GM18951 (cell line): ENCODE results near the gene CLCN7.

Experiments used
- POLR2A ChIP-seq: IDR thresholded peaks from 4 replicates; pipeline ENCODE4 v1.6.1; 2011; ENCODE audit warnings: mild to moderate bottlenecking; ENCODE audit not compliant: insufficient read length, insufficient read depth; ENCODE audit errors: extremely low read depth
- in situ Hi-C: fragments of 300-500 bp; cut with MboI; formaldehyde crosslinking; loops from one replicate; pipeline ENCODE4 v1.12.0; 2022; ENCODE audit warnings: low sequenced_read_pairs, mixed read lengths, inconsistent platforms; ENCODE audit not compliant: unreplicated experiment

The CLCN7 gene

GRCh38 chr16:1428511-1428910, 46.3 kb downstream of the CLCN7 start:
- TF ChIP-seq POLR2A: no peak
- in situ Hi-C loops: no loop called here

GRCh38 chr16:1427473-1428461, 47.1 kb downstream of the CLCN7 start:
- TF ChIP-seq POLR2A: no peak
- in situ Hi-C loops: no loop called here

- no peak for TF ChIP-seq POLR2A
- in situ Hi-C loops: no loop called here
These were observed 47.9 kb downstream of the CLCN7 start for GRCh38 chr16:1426734-1427471.

- in situ Hi-C loops: no loop called here
- no peak for TF ChIP-seq POLR2A
These were observed 49.0 kb downstream of the CLCN7 start for GRCh38 chr16:1425616-1426370.

GRCh38 chr16:1424028-1424427, 50.8 kb downstream of the CLCN7 start:
- in situ Hi-C loops: no loop called here
- TF ChIP-seq POLR2A: no peak

- TF ChIP-seq POLR2A: no peak
- in situ Hi-C loops: no loop called here
These were observed 52.8 kb downstream of the CLCN7 start for GRCh38 chr16:1422076-1422475.

GRCh38 chr16:1420111-1420539, 54.7 kb downstream of the CLCN7 start:
- no peak for TF ChIP-seq POLR2A

GRCh38 chr16:1416521-1416941, 58.3 kb downstream of the CLCN7 start:
- TF ChIP-seq POLR2A: no peak

More at GRCh38 chr16:1420111-1420539, 54.7 kb downstream of the CLCN7 start:
- in situ Hi-C loops: no loop called here

GRCh38 chr16:1414532-1415260, 60.1 kb downstream of the CLCN7 start, which contains the start of gene UNKL:
Gene UNKL, minus strand, starts transcription at chr16:1414704. Its CDS starts 13 bp downstream, at chr16:1414691.
- TF ChIP-seq POLR2A: peak; percentile 60
- in situ Hi-C loops: no loop called here

More at GRCh38 chr16:1416521-1416941, 58.3 kb downstream of the CLCN7 start:
- in situ Hi-C loops: no loop called here

- in situ Hi-C loops: no loop called here
- TF ChIP-seq POLR2A: no peak
These were observed 60.9 kb downstream of the CLCN7 start for GRCh38 chr16:1413684-1414531.

GRCh38 chr16:1412847-1413246, 62.0 kb downstream of the CLCN7 start:
- no peak for TF ChIP-seq POLR2A
- in situ Hi-C loops: no loop called here
